HCT116 (cell line): ENCODE measurements around the gene FN3K.

ENCODE experiments used
- CTCF ChIP-seq, 3 experiments: fragments of 200-600 bp in 1 of 3; sonication (generic) in 1 of 3; IDR thresholded peaks in 2 of 3; conservative IDR thresholded peaks in 1 of 3; 2 replicates each; pipeline ENCODE4 v1.5.1; 2012 to 2017; ENCODE audit warnings: low read depth in 2 of 3, low read length in 2 of 3, antibody characterized with exemption in 1 of 3, borderline replicate concordance in 1 of 3, control low read depth in 1 of 3, mild to moderate bottlenecking in 1 of 3, mixed read lengths in 1 of 3, mixed run types in 1 of 3, moderate library complexity in 1 of 3; ENCODE audit not compliant: insufficient read depth in 1 of 3
- EZH2phosphoT487 ChIP-seq: fragments of 200-600 bp; IDR thresholded peaks from 2 replicates; pipeline ENCODE4 v1.6.1; 2018; ENCODE audit warnings: antibody characterized with exemption, borderline replicate concordance
- JUND ChIP-seq: IDR thresholded peaks from 2 replicates; pipeline ENCODE4 v1.6.1; 2012

- no peak for TF ChIP-seq EZH2phosphoT487
- no peak for TF ChIP-seq CTCF (IDR thresholded peaks at IDR 0.05 in 2 of 3, conservative IDR thresholded peaks at IDR 0.05 in 1 of 3; ENCODE audit: borderline replicate concordance in 1 of 3, insufficient read depth in 1 of 3, low read depth in 2 of 3, low read length in 2 of 3)
- no peak for TF ChIP-seq JUND
These were observed 36.6 kb downstream of the FN3K start for GRCh38 chr17:82772026-82772425.
